HG02970 (cell line): ENCODE measurements around the gene SYCP2.

Experiments used
- ATAC-seq: cut with Tn5 transposase; IDR thresholded peaks from one replicate; pipeline ENCODE4 v1.9.1; 2021; ENCODE audit warnings: mild to moderate bottlenecking, moderate library complexity, moderate number of reproducible peaks; ENCODE audit not compliant: unreplicated experiment, low FRiP score

SYCP2 gene

GRCh38 chr20:59848182-59848581 is 85.3 kb downstream of the SYCP2 start:
- ATAC-seq, result no peak

- ATAC-seq, result no peak
These were observed 88.0 kb downstream of the SYCP2 start for GRCh38 chr20:59845472-59845871.

GRCh38 chr20:59839400-59839799 is 94.0 kb downstream of the SYCP2 start:
- no peak for ATAC-seq

GRCh38 chr20:59837623-59838394 is 95.6 kb downstream of the SYCP2 start:
- peak; percentile 53 for ATAC-seq

GRCh38 chr20:59836767-59837166 is 96.7 kb downstream of the SYCP2 start:
- ATAC-seq, result no peak

GRCh38 chr20:59835448-59836395 is 97.7 kb downstream of the SYCP2 start:
- no peak for ATAC-seq

- no peak for ATAC-seq
These were observed 98.4 kb downstream of the SYCP2 start for GRCh38 chr20:59835057-59835447.

GRCh38 chr20:59832406-59833363 is 100.8 kb downstream of the SYCP2 start:
- no peak for ATAC-seq

- no peak for ATAC-seq
These were observed 101.5 kb downstream of the SYCP2 start for GRCh38 chr20:59831916-59832270.

GRCh38 chr20:59831024-59831915 is 102.2 kb downstream of the SYCP2 start:
- no peak for ATAC-seq

GRCh38 chr20:59830665-59831023 is 102.8 kb downstream of the SYCP2 start:
- ATAC-seq, result no peak

- ATAC-seq, result no peak
These were observed 103.4 kb downstream of the SYCP2 start for GRCh38 chr20:59829786-59830664.

GRCh38 chr20:59829054-59829785 is 104.2 kb downstream of the SYCP2 start:
- ATAC-seq, result no peak

GRCh38 chr20:59828125-59829053 is 105.0 kb downstream of the SYCP2 start:
- no peak for ATAC-seq

- no peak for ATAC-seq
These were observed 106.0 kb downstream of the SYCP2 start for GRCh38 chr20:59827138-59828056.
